Lower lobe of right lung (tissue), 2 donors: Measurements from ENCODE around the gene PRSS33. TPM values are rescaled to one million over a fixed set of nuclear protein-coding genes. Genes with fewer than 3 reads are reported as not detected.

ENCODE experiments used
- ATAC-seq, 2 donors: fragments of 200-7000 bp; cut with Tn5 transposase; one replicate each; pipeline ENCODE4 v1.9.1; 2020 to 2022; ENCODE audit warnings: mild to moderate bottlenecking in 2 of 2, moderate library complexity in 2 of 2
- DNase-seq: peaks from one replicate; pipeline ENCODE4 v3.0.0-alpha.2; 2020
- H3K27ac ChIP-seq: fragments of 200-600 bp; one replicate; pipeline ENCODE4 v1.8.0; 2022
- H3K27me3 ChIP-seq: fragments of 200-600 bp; one replicate; pipeline ENCODE4 v1.8.0; 2022; ENCODE audit warnings: low read depth
- H3K36me3 ChIP-seq: fragments of 200-600 bp; one replicate; pipeline ENCODE4 v1.8.0; 2022; ENCODE audit warnings: mild to moderate bottlenecking
- H3K4me1 ChIP-seq: fragments of 200-600 bp; one replicate; pipeline ENCODE4 v1.8.0; 2022
- H3K4me3 ChIP-seq: fragments of 200-600 bp; one replicate; pipeline ENCODE4 v1.8.0; 2022; ENCODE audit warnings: mild to moderate bottlenecking
- H3K9me3 ChIP-seq: fragments of 200-600 bp; one replicate; pipeline ENCODE4 v1.8.0; 2022
- CTCF ChIP-seq: fragments of 200-600 bp; IDR thresholded peaks from one replicate; pipeline ENCODE4 v1.8.0; 2022; ENCODE audit warnings: antibody characterized with exemption, mild to moderate bottlenecking
- intact Hi-C: fragments of 100-400 bp; cut with DNase I; formaldehyde crosslinking; loops from one replicate; pipeline ENCODE4 v1.11.0; 2022
- total RNA-seq: library from RNA; stranded (reverse); fragmentation: NEBNext Ultra II Directional; extraction: Animal tissue kit (Norgen Biotek cat#: 25700); gene quantifications from one replicate; pipeline ENCODE4 v1.2.1, GENCODE V29; 2021
- donor health status: DM: no; HTN: yes; CAD: no; lungs with severe emphysema.

The PRSS33 gene
- total RNA-seq, 1 donor from 2014 or later = not detected

GRCh38 chr16:2786061-2786825 is 1.1 kb downstream of the PRSS33 start:
- H3K27ac ChIP-seq = no peak overlapping the region
- intact Hi-C loops = no loop called here
- H3K36me3 ChIP-seq = no peaks in the 10 kb centered on the region
- H3K9me3 ChIP-seq = no peaks in the 10 kb centered on the region
- H3K4me1 ChIP-seq = peaks cover 9% of the 10 kb centered on the region
- H3K4me3 ChIP-seq = peak overlapping the region; percentile 57
- TF ChIP-seq CTCF = no peak
- ATAC-seq (no peak), DNase-seq (peak; percentile 23)
- H3K27me3 ChIP-seq = peaks cover 56% of the 10 kb centered on the region

GRCh38 chr16:2785101-2785991 is 2.0 kb downstream of the PRSS33 start:
- TF ChIP-seq CTCF = no peak
- Histone ChIP-seq H3K4me1 (peaks cover 9% of the 10 kb centered on the region), H3K4me3 (peak overlapping the region; percentile 57), H3K27me3 (peaks cover 47% of the 10 kb centered on the region), H3K27ac (no peak overlapping the region), H3K9me3 (no peaks in the 10 kb centered on the region), H3K36me3 (no peaks in the 10 kb centered on the region)
- ATAC-seq (peak; percentile 52 to 59), DNase-seq (peak; percentile 60)
- intact Hi-C loops = no loop called here

- no peak overlapping the region for H3K27ac ChIP-seq
- peak; percentile 41 for DNase-seq
- H3K4me3 ChIP-seq = peak overlapping the region; percentile 57
- ATAC-seq = no peak
- no peaks in the 10 kb centered on the region for H3K36me3 ChIP-seq
- H3K4me1 ChIP-seq = peaks cover 9% of the 10 kb centered on the region
- TF ChIP-seq CTCF = no peak
- no peaks in the 10 kb centered on the region for H3K9me3 ChIP-seq
- H3K27me3 ChIP-seq = peaks cover 43% of the 10 kb centered on the region
- intact Hi-C loops = no loop called here
Measured at GRCh38 chr16:2784358-2785100, 2.8 kb downstream of the PRSS33 start.

GRCh38 chr16:2783581-2784357 is 3.6 kb downstream of the PRSS33 start:
- Histone ChIP-seq H3K9me3 (no peaks in the 10 kb centered on the region), H3K4me3 (no peak overlapping the region), H3K27ac (no peak overlapping the region), H3K36me3 (no peaks in the 10 kb centered on the region), H3K27me3 (peaks cover 36% of the 10 kb centered on the region), H3K4me1 (peaks cover 16% of the 10 kb centered on the region)
- intact Hi-C loops = no loop called here
- ATAC-seq = no peak
- peak; percentile 22 for DNase-seq
- no peak for TF ChIP-seq CTCF
